HK-2 (cell line): ENCODE results near the gene IDH2.
"Not testable (repeated sequence)": the region's sequence is repeated elsewhere in the genome, so short reads cannot be mapped to it uniquely, and the experiment has no call there.

Source experiments
- DNase-seq: peaks from one replicate; pipeline ENCODE4 v3.0.0-alpha.2; 2018; ENCODE audit not compliant: unreplicated experiment

The IDH2 gene

DNA sequence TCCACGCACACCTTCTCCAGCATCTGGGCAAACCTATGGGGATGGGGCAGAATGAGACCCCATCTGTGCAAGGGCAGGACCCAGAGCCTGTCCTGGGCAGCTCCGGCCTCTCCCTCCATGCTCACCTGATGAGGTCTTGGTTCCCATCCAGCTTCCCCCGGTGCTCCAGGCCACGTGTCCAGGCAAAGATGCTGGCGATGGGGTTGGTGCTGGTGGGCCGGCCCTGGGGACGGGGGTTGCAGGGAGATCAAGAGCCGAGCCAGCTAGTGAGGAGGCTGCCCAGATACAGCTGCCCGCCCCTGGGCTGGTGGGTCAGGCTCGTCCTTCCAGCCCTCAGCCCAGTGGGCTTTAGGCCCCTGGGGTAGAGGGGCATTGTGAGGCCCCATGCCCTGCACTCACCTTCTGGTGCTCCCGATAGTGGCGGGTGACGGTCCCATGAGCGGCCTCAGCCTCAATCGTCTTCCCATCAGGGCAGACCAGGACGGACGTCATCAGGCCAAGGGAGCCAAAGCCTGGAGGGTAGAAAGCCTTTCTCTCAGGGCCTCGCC, 17.3 kb downstream of the IDH2 start:
- no peak for DNase-seq

DNA sequence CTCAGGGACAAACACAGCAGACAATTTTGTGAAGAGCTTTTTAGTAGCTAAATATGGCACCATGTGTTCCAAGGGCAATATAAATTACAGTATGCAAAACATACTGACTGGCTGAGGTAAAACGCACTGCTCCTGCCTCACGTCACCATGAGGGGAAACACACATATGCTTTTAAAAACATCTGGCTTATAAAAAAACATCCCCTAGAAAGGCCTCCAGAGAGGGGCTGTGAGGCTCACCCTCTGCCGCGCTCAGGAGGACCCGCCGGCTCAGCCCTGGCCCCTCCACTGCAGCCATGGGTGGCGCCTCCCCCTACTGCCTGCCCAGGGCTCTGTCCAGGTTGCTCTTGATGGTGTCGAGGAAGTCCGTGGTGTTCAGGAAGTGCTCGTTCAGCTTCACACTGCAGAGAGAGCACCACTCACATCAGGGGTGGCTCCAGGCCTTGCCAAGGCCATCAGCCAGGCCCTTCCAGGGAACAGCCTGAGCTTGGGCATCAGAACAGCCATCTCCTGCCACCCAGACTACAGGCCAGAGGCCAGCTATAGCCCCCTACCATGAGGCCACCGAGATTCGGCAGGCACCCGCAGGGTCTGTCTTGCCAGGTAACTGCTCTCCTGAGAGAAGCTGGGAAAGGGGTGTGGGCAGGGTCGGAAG, 18.2 kb downstream of the IDH2 start:
- no peak for DNase-seq

DNA sequence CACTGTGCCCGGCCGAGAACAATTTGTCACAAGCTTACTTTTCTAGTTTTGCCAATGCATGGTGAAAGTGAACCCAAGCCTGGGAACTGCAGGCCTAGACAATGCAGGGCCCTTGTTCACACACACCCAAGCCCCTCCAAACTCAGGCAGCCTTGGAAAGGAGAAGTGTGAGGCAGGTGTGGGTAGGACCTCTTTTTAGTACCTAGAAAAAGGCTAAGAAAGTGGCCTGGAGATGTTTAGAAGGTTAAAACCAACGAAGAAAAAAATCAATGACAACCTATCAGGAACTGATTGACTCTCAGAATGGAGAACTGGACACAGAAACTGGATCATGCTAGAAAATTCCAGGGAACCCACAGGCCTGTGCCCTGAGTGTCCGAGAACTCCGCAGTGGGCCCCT, 18.8 kb downstream of the IDH2 start:
- DNase-seq = no peak

DNA sequence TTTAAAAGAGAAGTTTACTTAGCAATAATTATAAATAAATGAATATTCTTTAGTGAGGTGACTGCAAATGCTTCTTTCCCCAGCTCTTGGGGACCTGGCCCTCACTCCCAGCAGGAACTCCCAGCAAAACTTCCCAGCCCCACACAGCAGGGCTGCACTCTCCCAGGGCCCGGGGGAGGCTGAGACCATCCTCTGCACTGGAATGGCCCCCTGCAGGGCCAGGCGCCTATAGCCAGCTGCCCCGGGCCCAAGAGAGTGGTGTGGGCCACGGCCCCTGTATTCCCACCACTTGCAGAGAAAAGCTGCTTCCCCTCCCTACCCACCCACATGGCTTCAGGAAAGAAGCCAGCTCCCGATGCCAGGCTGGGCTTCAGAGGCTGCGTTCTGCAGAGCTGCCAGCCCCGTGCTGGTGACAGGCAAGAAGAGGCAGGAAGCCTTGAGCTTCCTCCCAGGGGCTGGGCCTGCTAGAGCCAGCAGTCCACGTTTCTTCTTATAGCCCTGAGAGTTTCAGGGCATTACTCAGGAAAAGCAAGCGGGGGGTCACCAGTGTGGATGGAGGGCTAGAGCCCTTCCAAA, 20.0 kb downstream of the IDH2 start:
- no peak for DNase-seq

DNA sequence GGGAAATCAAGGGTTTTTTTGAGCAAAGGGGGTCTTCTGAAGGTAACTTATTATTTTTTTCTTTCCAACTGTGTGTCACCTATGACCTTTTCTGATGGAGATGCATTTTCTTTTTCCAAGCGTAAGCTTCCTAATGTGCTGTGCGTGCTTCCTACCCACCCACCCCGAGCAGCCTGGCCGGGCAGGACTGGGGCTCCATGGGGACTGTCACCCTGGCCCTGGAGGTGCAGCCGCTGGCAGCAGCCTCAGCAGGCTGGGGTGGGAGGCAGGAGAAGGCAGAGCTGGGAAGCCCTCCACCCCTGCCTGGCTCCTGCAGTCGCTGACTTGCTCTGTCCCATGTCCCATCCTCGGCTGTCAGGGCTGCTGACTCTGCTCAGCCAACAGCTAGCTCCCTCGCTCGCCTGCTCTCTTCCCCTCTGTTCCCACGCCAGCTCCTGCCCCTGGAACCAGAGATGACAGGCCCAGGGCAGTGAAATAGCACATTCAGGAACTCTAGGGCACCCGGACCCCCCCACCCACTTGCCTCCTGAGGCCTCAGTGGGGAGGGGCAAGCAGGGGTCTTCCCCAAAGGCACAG, 21.4 kb downstream of the IDH2 start:
- no peak for DNase-seq

DNA sequence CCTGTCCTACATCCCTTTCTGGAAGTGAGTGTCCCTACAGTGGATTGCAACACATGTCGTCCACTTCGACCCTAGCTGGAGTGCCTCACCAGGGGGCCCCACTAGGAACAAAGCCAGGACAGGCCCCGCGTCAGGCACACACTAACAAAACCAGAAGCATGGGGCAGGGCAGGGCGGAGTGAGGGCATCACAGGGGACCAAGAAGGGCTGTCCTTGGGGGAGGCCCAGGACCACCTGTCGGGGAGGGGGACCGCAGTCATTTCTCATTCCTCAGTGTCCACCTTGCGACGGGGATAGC, 21.9 kb downstream of the IDH2 start:
- DNase-seq = no peak

DNA sequence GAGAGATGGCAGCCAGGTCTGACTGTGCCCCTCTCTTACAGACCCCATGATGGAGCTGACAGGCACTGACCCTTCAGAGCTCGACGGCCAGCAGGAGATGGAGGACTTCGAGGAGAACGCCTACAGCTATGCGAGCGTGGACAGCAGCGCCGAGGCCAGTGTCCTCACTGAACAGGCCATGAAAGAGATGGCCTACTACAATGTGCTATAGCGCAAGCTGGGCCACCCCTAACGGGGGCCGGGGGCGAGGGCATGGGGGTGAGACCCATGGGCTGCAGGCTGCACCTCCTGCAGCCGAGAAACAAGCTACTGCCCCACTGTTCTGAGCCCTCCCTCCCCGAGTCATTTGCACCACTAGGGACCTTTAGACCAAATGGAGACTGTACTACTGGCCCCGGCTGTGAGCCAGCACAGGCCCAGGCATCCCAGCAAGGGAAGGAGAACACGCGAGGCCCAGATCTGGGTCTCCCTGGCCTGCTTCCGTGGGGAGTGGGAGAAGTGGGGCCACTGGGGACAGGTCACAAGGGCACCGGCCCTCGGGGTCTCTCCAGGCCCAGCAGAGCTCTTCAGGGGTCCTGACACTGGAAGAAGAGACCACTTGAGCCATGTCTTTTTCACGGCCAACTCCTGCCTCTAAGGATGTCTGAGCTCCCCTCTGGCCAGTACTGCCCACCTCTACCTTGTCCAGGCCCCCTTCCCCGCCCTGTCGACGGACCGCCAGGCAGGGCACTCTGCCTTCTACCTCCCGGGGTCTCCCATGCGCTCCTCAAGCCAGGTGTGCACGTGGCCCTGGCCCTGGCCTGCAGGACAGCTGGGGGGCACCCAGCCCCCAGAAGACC, 22.4 kb downstream of the IDH2 start:
- DNase-seq = no peak

DNA sequence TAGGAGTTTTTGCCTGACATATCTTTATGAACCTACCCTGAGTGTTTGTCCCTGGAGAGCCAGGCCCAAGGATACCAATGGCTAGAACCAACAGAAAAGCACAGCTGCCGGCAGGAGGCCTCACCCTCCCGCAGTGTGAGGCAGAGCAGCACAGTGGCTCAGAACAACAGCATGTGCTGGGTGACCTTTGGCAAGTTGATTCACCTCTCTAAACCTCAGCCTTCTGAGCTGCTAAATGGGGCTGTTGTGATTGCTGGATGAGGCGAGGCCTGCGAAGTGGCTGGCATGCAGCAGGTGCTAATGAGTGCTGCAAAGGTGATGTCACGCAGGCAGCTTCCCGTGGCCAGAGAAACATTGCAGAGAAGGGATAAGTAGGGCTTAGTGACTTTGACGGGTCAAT, 23.3 kb downstream of the IDH2 start:
- DNase-seq = no peak

DNA sequence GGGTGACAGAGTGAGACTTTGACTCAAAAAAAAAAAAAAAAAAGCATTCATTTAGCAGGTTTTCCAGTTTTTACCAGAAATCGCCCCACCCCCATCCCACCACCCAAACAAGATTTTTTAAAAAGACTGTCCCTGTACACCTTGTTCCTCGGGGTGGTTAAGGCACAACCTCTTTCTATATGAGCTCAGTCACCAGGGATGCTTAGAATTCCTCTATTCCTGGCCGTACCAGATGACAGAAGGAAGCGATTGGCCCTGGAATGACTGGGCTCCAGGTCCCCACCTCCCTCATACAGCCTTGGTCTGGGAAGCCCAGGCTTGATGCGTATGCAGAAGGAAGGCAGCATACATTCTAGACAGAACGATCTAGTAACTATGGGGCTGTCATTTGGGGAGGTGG, 25.6 kb downstream of the IDH2 start:
- DNase-seq = no peak

DNA sequence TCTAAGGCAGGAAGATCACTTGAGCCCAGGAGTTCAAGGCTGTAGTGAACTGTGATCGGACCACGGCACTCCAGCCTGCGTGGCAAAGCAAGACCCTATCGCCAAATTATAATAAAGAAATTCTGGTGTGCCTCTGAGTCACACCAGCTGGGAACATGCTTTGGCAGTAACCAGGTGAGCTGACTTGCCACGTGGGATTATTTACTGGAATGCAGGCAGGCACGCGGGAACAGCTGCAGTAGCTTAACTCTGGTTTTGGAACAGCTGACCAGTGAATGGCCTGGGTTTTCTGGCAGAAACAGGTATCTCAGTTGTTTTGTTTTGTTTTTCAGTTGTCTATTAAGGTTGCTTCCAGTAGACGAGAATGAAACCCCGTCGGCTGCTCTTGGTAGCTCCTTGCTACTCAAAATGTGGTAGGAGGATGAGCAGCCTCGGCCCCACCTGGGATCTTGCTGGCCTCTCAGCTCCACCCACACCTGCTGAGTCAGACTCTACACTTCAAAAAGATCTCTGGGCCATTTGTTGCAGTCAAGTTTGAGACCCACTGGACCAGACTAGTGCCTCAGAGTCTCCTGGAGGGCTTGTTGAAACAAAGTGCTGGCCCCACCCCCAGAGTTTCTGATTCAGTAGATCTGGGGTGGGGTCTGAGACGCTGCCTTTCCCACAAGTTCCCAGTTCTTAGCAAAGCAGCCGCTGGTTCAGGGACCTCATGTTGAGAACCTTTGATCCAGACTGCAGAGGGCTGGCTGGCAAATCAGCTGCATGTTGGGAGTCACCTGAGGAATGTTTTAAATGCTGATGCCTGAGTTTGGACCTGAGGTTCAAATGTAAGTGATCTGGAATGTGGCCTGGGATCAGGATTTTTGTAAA, 26.6 kb downstream of the IDH2 start:
- no peak for DNase-seq

DNA sequence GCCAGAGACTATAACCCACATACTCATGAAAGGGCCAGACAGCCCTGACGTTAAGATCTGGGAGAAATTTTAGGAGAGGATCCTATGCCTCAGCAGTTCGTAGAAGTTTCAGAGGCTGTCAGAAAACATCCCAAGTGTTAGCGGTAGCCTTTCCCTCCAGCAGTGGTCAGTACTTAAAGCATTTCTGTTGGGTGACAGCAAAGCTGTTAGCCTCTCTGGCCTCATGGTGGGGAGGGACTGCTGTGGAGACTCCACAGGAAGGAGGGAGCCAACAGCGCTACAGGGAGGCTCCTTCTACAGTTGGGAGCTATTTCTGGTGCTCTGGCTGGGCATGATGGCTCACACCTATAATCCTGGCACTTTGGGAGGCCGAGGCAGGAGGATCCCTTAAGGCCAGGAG, 27.4 kb downstream of the IDH2 start:
- no peak for DNase-seq

DNA sequence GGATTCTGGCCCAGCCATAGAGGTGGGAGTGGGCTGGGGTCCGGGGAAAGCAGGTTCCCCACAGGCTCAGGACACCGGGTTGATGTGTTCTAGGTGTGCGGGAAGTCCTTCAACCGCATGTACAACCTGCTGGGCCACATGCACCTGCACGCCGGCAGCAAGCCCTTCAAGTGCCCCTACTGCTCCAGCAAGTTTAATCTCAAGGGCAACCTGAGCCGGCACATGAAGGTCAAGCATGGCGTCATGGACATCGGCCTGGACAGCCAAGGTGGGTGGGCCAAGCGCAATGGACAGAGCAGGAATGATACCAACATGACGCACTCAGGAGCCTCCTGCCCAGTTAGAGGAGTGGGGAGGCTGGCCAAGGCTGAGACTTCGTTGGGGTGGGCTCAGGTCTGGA, 28.2 kb downstream of the IDH2 start:
- DNase-seq = no peak

DNA sequence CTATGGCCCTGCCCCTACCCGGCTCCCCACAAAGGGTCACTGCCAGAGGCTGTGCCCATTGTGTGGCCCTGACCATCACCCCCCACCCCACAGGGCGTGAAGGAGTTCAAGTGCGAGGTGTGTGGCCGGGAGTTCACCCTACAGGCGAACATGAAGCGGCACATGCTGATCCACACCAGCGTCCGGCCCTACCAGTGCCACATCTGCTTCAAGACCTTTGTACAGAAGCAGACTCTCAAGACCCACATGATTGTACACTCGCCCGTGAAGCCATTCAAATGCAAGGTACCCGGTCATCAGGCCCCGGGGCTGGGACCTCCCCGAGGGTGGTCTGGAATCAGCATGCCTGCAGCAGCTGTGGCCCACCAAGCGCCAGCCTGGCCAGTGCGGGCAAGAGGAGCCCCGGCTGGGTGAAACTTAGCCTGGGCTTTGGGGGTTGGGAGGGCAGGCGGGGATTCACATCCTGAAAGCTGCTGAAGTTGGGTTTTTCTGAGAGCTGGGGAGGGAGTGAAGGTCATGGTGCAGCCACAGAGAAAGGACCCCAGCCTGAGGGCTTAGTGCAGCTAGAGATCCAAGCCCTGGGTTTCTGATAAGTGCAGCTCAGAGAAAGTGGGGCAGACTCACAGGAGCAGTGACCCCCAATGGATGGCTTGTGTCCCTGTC, 29.2 kb downstream of the IDH2 start:
- no peak for DNase-seq

DNA sequence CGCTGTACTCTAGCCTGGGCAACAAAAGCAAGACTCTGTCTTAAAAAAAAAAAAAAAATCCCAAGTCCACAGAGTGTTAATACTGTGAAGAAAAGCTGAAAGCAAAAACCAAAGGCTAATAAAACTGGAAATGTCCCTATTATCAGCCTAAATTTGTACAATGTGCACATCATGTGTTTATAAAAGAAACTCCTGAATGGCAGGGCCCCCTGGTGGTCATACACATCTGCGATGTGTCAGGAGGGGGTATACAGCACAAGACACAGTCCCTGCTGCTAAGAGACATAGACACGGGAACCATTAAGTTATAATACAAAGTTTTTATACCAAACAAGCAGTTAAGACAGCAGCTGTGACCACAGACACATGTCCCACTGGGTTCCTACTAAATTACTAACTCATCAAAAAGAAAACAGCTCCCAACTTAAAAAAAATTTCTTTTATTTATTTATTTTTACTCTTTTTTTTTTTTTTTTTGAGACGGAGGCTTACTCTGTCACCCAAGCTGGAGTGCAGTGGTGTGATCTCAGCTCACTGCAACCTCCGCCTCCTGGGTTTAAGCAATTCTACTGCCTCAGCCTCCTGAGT, 31.0 kb downstream of the IDH2 start:
- DNase-seq = peak; percentile 41

DNA sequence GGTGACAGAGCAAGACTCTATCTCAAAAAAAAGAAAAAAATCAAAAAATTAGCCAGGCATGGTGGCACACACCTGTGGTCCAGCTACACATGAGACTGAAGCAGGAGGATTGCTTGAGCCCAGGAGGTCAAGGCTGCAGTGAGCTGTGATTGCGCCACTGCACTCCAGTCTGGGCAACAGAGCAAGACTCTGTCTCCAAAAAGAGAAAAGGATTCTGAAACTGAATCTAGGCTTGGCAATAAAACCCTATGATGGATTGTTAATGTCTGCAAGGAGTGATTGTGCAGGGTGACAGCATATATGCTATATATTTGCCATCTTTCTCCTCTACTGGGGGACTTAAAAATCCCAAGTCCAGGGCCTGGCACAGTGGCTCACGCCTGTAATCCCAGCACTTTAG, 31.6 kb downstream of the IDH2 start:
- not testable (repeated sequence) for DNase-seq

DNA sequence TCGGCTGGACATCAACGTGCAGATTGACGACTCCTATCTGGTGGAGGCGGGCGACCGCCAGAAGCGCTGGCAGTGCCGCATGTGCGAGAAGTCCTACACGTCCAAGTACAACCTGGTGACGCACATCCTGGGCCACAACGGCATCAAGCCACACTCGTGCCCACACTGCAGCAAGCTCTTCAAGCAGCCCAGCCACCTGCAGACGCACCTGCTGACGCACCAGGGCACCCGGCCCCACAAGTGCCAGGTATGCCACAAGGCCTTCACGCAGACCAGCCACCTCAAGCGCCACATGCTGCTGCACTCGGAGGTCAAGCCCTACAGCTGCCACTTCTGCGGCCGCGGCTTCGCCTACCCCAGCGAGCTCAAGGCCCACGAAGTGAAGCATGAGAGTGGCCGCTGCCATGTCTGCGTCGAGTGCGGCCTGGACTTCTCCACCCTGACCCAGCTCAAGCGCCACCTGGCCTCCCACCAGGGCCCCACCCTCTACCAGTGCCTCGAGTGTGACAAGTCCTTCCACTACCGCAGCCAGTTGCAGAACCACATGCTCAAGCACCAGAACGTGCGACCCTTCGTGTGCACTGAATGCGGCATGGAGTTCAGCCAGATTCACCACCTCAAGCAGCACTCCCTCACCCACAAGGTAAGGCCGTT, 34.2 kb downstream of the IDH2 start:
- DNase-seq = no peak

DNA sequence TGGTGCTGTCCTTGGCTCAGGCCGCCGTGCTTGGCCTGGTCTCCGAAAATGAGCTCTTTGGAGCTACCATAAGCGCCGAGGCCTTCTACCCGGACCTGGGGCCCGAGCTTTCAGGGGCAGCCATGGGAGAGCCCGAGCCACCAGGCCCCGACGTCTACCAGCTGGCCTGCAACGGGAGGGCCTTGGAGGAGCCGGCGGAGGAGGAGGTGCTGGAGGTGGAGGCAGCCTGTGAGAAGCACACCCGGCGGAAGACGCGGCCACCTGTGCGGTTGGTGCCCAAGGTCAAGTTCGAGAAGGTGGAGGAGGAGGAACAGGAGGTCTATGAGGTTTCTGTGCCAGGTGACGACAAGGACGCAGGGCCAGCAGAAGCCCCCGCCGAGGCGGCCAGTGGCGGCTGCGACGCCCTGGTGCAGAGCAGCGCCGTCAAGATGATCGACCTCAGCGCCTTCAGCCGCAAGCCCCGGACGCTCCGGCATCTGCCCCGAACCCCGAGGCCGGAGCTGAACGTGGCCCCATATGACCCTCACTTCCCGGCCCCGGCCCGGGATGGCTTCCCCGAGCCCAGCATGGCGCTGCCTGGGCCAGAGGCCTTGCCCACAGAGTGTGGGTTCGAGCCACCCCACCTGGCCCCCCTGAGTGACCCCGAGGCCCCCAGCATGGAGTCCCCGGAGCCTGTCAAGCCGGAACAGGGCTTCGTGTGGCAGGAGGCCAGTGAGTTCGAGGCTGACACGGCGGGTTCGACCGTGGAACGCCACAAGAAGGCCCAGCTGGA, 34.9 kb downstream of the IDH2 start:
- DNase-seq = no peak

DNA sequence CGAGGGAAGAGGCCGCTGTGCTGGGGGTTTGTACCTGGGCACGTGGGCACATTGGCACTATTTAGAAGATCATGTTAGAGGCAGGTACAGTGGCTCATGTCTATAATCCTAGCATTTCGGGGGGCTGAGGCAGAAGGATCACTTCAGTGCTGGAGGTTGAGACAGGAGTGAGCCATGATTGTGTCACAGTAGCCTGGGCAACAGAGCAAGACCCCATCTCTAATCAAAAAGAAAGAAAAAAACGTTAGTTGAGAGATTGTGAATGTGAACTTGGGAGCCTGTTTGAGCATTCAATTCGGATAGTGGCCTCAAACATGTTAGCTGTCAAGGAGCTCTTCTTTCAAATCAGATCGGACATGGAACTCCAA, 36.6 kb downstream of the IDH2 start:
- no peak for DNase-seq

DNA sequence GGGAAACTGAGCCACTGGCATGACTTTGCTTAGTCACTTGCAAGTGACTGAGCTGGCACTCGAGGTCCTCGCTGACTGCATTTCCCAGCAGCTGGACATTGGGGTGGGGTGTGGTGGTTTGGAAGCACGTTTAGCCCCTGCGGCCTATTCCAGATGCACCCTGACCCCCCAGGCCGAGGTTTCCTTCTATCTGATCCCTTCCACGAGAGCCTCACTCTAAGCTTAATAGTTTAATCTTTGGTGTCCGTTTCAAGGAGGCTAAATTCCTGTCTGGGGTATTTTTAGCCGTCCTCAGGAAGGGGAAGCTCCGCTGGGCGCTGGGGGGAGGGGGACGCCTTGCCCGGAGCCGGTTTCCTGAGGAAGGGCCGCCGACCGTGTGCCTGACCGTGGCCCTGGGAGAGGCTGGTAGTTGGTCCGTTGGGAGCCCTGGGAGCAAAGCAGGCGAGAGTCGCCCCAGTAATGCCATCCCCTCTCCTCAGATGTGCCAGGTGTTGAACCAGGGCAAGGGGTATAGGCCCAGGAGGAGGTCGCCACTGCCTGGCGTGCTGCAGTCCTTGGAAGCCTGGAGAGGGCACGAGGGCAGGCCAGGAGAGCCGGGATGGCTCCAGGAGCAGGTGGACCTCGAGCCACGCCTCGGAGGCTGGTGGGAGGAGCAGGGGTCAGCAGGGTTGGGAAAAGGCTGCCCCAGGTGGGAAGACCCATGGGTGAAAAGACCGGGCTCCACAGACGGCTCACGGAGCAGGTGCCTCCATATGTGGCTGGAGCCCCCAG, 37.2 kb downstream of the IDH2 start:
- DNase-seq = no peak
